GM13976 (cell line): Measurements from ENCODE around the gene GTF2IRD1.
"Not testable (repeated sequence)": the region's sequence is repeated elsewhere in the genome, so short reads cannot be mapped to it uniquely, and the experiment has no call there.

Experiments
- DNase-seq: peaks from one replicate; pipeline ENCODE4 v3.0.0; 2012; ENCODE audit warnings: low spot score
- CTCF ChIP-seq: IDR thresholded peaks from 2 replicates; pipeline ENCODE4 v1.5.1; 2012; ENCODE audit warnings: borderline replicate concordance, mild to moderate bottlenecking; ENCODE audit not compliant: insufficient read depth; ENCODE audit errors: extremely low read depth, missing control alignments, control extremely low read depth
- in situ Hi-C: fragments of 300-500 bp; cut with MboI; formaldehyde crosslinking; loops from one replicate; pipeline ENCODE4 v1.12.0; 2022; ENCODE audit warnings: low sequenced_read_pairs, mixed read lengths, inconsistent platforms; ENCODE audit not compliant: unreplicated experiment

GTF2IRD1 gene

GRCh38 chr7:74489997-74490945 is 36.6 kb downstream of the GTF2IRD1 start:
- TF ChIP-seq CTCF, result no peak
- in situ Hi-C loops, result no loop called here
- no peak for DNase-seq

- DNase-seq, in situ Hi-C loops: not testable (repeated sequence)
These were observed 37.8 kb downstream of the GTF2IRD1 start for GRCh38 chr7:74491490-74491889.

DNA sequence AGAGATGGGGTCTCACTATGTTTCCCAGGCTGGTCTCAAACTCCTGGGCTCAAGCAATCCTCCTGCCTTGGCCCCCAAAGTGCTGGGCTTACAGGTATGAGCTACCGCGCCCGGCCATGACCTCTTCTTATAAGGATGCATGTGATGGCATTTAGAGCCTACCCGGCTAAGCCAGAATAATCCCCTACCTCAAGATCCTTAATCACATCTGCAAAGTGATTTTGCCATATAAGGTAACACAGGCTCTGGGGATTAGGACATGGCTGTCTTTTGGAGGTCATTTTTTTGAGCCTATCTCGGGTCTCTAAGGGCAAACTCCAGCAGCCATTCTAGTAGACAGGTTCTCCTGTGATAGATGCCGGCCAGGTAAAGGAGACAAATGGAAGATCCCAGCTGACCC is 39.6 kb downstream of the GTF2IRD1 start:
- DNase-seq, result no peak
- no peak for TF ChIP-seq CTCF
- in situ Hi-C loops, result no loop called here

DNA sequence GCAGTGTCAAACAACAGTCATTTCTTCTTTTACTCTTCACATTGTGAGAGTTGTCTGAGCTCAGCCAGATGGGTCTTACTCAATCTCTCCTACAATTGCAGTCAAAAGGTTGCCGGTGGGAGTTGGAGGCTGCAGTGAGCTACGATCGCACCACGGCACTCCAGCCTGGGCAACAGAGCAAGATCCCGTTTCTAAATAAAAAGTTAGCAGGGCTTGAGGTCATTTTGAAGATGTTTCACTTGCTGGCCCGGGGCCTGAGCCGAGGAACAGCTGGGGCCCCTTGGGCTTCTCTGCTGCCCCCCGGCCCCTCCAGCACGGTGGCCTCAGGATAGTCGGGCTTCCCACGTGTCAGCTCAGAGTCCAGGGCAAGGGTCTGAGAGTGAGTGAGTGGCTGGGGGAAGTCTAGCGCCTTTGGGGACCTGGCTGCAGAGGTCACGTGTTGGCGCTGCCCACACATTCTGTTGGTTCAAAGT is 40.4 kb downstream of the GTF2IRD1 start:
- TF ChIP-seq CTCF, result no peak
- no peak for DNase-seq
- in situ Hi-C loops, result no loop called here

GRCh38 chr7:74495112-74496086 is 41.7 kb downstream of the GTF2IRD1 start:
- in situ Hi-C loops, result no loop called here
- no peak for DNase-seq
- TF ChIP-seq CTCF, result no peak

DNA sequence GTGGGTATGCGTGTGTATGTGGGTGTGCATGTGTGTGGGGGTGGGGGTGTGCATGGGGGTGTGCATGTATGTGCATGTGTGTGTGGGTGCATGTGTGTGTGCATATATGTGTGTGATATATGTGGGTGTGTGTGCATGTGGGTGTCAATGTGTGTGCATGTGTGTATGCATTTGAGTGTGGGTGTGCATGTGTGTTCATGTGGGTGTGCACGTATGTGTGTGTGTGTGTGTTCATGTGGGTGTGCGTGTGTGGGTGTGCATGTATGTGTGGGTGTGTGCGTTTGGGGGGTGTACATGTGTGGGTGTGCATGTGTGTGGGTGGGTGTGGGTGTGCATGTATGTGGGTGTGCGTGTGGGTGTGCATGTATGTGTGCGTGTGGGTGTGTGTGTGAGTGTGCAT is 42.6 kb downstream of the GTF2IRD1 start:
- no peak for DNase-seq
- in situ Hi-C loops, result no loop called here
- no peak for TF ChIP-seq CTCF

DNA sequence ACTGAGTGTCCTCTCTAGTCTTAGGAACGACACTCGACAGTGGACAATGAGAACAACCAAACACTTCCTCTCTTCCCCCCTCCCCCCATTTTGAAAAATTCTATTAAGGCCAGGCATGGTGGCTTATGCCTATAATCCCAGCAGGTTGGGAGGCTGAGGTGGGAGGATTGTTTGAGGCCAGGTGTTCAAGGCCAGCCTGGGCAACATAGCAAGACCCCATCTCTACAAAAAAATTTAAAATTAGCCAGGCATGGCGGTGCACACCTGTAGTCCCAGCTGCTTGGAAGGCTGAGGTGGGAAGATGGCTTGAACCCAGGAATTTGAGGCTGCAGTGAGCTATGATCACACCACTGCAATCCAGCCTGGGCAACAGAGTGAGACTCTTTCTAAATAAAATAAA is 43.1 kb downstream of the GTF2IRD1 start:
- DNase-seq, in situ Hi-C loops: not testable (repeated sequence)
